Measurements from ENCODE around the gene ZNF219. TPM values are rescaled to one million over a fixed set of nuclear protein-coding genes. Genes with fewer than 3 reads are reported as not detected.

Gene ZNF219
- total and polyA plus RNA-seq, 2 of the 13 experiments (the other 11 are each of a cell fraction or from before 2014, with no cell fraction given): 34.5 to 36.6 TPM

DNA sequence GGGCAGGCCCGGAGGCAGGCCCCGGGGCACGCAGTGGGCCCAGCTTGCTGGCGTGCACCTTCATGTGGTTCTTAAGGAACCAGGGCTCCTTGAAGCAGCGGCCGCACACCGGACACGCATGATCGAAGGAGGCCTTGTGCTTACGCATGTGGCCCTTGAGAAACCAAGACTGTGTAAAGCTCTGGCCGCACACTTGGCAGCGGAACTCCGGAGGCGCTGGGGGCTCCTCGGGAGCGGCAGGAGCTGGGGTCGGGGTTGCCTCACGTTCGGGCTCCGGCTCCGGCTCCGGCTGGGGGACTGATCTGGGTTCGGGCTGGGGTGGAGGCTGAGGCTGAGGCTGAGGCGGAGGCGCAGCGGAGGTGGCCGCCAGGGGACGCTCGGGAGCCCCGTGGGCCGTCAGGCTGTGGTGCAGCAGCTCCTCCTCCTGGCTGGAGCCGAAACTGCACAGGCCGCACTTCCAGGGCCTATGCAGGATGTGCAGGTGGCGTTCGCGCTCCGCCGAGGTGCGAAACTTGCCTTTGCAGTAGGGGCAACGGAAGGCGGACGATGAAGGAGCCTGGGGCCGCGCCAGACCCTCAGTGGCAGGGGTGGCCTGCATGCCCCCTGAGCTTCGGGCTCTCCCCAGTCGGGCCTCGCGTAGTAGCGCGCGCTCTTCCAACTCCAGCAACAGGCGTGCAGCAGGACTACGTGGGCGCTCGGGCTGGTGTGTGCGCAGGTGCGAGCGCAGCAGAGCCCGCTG is 6.0 kb downstream of the ZNF219 start:
- CTCF ChIA-PET (ENCODE audit: low intra/inter-chr PET ratio, low total read pairs): interaction anchor here (0.6 to 12.2 kb wide), 13 partner anchors 12 to 119 kb away, joined by 3 to 320 read pairs (median 4); partner anchors contain the start of genes ARHGEF40 and METTL17
- no peak overlapping the region for H3K4me2 ChIP-seq (ENCODE audit: low read depth, low read length)
- peaks cover 30 to 41% of the 10 kb centered on the region in 2 experiments for H3K36me3 ChIP-seq (replicated peaks in 1 of 2; ENCODE audit: control insufficient read depth in 1 of 2, insufficient read depth in 2 of 2, low read length in 2 of 2)
- no TSS peak for BruUV-seq (replicated peaks)
- in situ Hi-C loops (cut with HindIII; ENCODE audit: extremely low pct_ligation_motif_present, low pct_unique_long_range_greater_than_20kb): no loop called here
- WGBS (ENCODE audit: low lambda C conversion rate): 70% methylated on average over 41 of the region's 59 CpGs
- H3K4me3 ChIP-seq (replicated peaks in 1 of 3; ENCODE audit: insufficient read depth in 1 of 3, low read depth in 2 of 3, low read length in 3 of 3): no peak overlapping the region
- H3K9me3 ChIP-seq (ENCODE audit: low read length): no peaks in the 10 kb centered on the region
- H3K9ac ChIP-seq (ENCODE audit: insufficient read depth, low read depth, low read length): no peak overlapping the region
- peaks cover 38% of the 10 kb centered on the region for H3K4me1 ChIP-seq (ENCODE audit: insufficient read depth, low read length)
- H3K27me3 ChIP-seq (ENCODE audit: control insufficient read depth in 1 of 2, insufficient read depth in 2 of 2, low read length in 2 of 2): no peaks in the 10 kb centered on the region; a peak in 1 of 5 replicates
- H4K20me1 ChIP-seq (ENCODE audit: insufficient read depth, low read length): peaks cover 8% of the 10 kb centered on the region; the same call in 1 of the 2 replicates
- peak; percentile 80 for FAIRE-seq
- peaks cover 25% of the 10 kb centered on the region for H3K79me2 ChIP-seq (ENCODE audit: insufficient read depth, low read length)
- H3K27ac ChIP-seq (ENCODE audit: extremely low read length, insufficient read depth, low read length): peak overlapping the region; percentile 1
- intact Hi-C loops (cut with micrococcal nuclease; ENCODE audit: unreplicated experiment): loop anchor here (1.0 kb wide), 3 partner anchors 12 to 78 kb away; no protein-coding TSS in a partner anchor
- no peak overlapping the region for H2AFZ ChIP-seq (ENCODE audit: low read length)
- peak; percentile 68 for ATAC-seq
- POLR2A ChIA-PET: interaction anchor here (0.5 to 7.8 kb wide), 13 partner anchors 9 to 224 kb away, joined by 3 to 91 read pairs (median 4); partner anchors contain the start of gene ARHGEF40
- DNase-seq (ENCODE audit: low spot score): peak; percentile 72
- peak; percentile 36; the same call in 1 of the 2 replicates for TF ChIP-seq RFX5 (IDR thresholded peaks at IDR 0.05; ENCODE audit: low read depth, low read length)
- peak; percentile 84 for TF ChIP-seq ZNF34 (CRISPR knock-in tag; IDR thresholded peaks at IDR 0.05; ENCODE audit: borderline replicate concordance)
- TF ChIP-seq SSRP1 (CRISPR knock-in tag; IDR thresholded peaks at IDR 0.05): no peak; the same call in 1 of the 2 replicates
- TF ChIP-seq TRAFD1 (CRISPR knock-in tag; IDR thresholded peaks at IDR 0.05; ENCODE audit: borderline replicate concordance): no peak
- TF ChIP-seq MBNL3 (CRISPR knock-in tag; conservative IDR thresholded peaks at IDR 0.05): no peak
- peak; percentile 82; the same call in 1 of the 2 replicates for TF ChIP-seq NCOA1 (CRISPR knock-in tag; IDR thresholded peaks at IDR 0.05)
- TF ChIP-seq, protein P1, sequence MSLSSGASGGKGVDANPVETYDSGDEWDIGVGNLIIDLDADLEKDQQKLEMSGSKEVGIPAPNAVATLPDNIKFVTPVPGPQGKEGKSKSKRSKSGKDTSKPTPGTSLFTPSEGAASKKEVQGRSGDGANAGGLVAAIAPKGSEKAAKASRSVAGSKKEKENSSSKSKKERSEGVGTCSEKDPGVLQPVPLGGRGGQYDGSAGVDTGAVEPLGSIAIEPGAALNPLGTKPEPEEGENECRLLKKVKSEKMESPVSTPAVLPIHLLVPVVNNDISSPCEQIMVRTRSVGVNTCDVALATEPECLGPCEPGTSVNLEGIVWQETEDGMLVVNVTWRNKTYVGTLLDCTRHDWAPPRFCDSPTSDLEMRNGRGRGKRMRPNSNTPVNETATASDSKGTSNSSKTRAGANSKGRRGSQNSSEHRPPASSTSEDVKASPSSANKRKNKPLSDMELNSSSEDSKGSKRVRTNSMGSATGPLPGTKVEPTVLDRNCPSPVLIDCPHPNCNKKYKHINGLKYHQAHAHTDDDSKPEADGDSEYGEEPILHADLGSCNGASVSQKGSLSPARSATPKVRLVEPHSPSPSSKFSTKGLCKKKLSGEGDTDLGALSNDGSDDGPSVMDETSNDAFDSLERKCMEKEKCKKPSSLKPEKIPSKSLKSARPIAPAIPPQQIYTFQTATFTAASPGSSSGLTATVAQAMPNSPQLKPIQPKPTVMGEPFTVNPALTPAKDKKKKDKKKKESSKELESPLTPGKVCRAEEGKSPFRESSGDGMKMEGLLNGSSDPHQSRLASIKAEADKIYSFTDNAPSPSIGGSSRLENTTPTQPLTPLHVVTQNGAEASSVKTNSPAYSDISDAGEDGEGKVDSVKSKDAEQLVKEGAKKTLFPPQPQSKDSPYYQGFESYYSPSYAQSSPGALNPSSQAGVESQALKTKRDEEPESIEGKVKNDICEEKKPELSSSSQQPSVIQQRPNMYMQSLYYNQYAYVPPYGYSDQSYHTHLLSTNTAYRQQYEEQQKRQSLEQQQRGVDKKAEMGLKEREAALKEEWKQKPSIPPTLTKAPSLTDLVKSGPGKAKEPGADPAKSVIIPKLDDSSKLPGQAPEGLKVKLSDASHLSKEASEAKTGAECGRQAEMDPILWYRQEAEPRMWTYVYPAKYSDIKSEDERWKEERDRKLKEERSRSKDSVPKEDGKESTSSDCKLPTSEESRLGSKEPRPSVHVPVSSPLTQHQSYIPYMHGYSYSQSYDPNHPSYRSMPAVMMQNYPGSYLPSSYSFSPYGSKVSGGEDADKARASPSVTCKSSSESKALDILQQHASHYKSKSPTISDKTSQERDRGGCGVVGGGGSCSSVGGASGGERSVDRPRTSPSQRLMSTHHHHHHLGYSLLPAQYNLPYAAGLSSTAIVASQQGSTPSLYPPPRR (CRISPR knock-in tag; IDR thresholded peaks at IDR 0.05; ENCODE audit: borderline replicate concordance): peak; percentile 37; the same call in 1 of the 2 replicates
- TF ChIP-seq MTF2 (CRISPR knock-in tag; IDR thresholded peaks at IDR 0.05; ENCODE audit: borderline replicate concordance): peak; percentile 95
- 0 out of 2 replicates have a peak, but pooled peaks have one; percentile 80 for TF ChIP-seq ZNF329 (CRISPR knock-in tag; IDR thresholded peaks at IDR 0.05; ENCODE audit: low read depth)
- TF ChIP-seq REPIN1 (CRISPR knock-in tag; IDR thresholded peaks at IDR 0.05; ENCODE audit: borderline replicate concordance, low read depth): peak; percentile 98
- TF ChIP-seq PITX1 (CRISPR knock-in tag; IDR thresholded peaks at IDR 0.05): no peak; the same call in none of the 2 replicates
- TF ChIP-seq ZNF530 (CRISPR knock-in tag; IDR thresholded peaks at IDR 0.05; ENCODE audit: low read depth): no peak
- no peak for TF ChIP-seq FOXJ3 (CRISPR knock-in tag; IDR thresholded peaks at IDR 0.05; ENCODE audit: borderline replicate concordance)
- no peak for TF ChIP-seq ZNF282 (IDR thresholded peaks at IDR 0.05; ENCODE audit: partially characterized antibody)
- no peak for TF ChIP-seq KLF15 (CRISPR knock-in tag; IDR thresholded peaks at IDR 0.05; ENCODE audit: borderline replicate concordance)
- TF ChIP-seq, protein P2, sequence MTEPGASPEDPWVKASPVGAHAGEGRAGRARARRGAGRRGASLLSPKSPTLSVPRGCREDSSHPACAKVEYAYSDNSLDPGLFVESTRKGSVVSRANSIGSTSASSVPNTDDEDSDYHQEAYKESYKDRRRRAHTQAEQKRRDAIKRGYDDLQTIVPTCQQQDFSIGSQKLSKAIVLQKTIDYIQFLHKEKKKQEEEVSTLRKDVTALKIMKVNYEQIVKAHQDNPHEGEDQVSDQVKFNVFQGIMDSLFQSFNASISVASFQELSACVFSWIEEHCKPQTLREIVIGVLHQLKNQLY (CRISPR knock-in tag; IDR thresholded peaks at IDR 0.05): peak; percentile 59; the same call in 1 of the 2 replicates

All from HepG2 (cell line).